ENCODE data around the gene NBPF15.
"Not testable (repeated sequence)": the region's sequence is repeated elsewhere in the genome, so short reads cannot be mapped to it uniquely, and the experiment has no call there.

Gene NBPF15

GRCh38 chr1:144461136-144461759 lies at the start of gene NBPF15:
TSS of gene NBPF15 (minus strand) at chr1:144461669. CDS start at chr1:144440003, 21,666 bp downstream.
- H3K9me2 ChIP-seq (replicated peaks; ENCODE audit: insufficient read depth, low read length); H3K36me3 ChIP-seq (replicated peaks; ENCODE audit: insufficient read depth, low read length); H3K27me3 ChIP-seq (replicated peaks; ENCODE audit: insufficient read depth, low read length); H3K9me3 ChIP-seq (replicated peaks; ENCODE audit: insufficient read depth, low read length); H4K20me1 ChIP-seq (ENCODE audit: insufficient read depth, low read length); H3F3A ChIP-seq (ENCODE audit: insufficient read depth, low read length); H3K4me1 ChIP-seq (ENCODE audit: low read length); H3K27ac ChIP-seq (ENCODE audit: low read length); H3K79me2 ChIP-seq (ENCODE audit: low read length): not testable (repeated sequence)
- H3K9ac ChIP-seq (ENCODE audit: low read length): peak within 1 kb of the TSS; percentile 35; the same call in 1 of the 2 replicates
- peak within 1 kb of the TSS; percentile 59 for H3K4me3 ChIP-seq (ENCODE audit: low read length)
- peak within 1 kb of the TSS; percentile 62; the same call in 1 of the 2 replicates for H3K4me2 ChIP-seq (ENCODE audit: low read depth, low read length)
- DNase-seq: peak; percentile 53
- H2AFZ ChIP-seq (ENCODE audit: low read length): 0 out of 2 replicates have a peak within 1 kb of the TSS, but pooled peaks have one; percentile 61

DNA sequence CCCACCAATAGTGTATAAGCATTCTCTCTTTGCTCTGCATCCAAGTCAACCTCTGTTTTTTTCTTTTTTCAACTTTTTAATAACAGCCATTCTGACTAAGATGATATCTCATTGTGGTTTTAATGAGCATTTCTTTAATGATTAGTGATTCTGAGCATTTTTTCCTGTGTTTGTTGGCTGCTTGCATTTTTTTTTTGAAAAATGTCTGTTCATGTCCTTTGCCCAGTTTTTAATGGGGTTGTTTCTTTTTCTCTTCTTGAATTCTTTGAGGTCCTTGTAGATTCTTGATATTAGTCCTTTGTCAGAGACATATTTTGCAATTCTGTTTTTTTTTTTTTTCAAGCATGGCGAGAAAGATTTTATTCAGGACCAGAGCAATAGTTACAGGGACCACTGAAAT lies 35.0 kb upstream of the NBPF15 start:
- H3K4me2 ChIP-seq (ENCODE audit: low read depth, low read length); H3K27ac ChIP-seq (ENCODE audit: low read length); H3K9me3 ChIP-seq (replicated peaks; ENCODE audit: insufficient read depth, low read length): not testable (repeated sequence)

DNA sequence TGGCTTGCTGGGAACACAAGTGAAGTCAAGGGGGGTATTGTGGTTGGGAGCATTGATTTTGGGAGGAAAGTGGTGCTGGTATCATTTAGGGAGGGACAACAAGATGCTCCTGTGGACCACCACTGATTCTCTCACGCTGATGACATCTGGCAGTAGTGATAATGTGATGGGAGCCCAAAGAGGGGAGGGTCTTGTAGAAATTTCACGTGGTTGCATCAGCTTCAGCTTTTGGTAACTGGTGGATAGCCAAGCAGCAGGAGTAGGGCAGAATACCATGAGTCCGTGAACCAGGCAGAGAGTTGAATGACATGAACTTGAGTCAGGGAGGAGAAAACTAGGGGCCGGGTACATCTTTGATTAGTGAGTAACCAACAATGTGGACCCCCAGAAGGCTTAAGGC lies 32.7 kb upstream of the NBPF15 start:
- H3K9ac ChIP-seq (ENCODE audit: low read length); H3K9me2 ChIP-seq (replicated peaks; ENCODE audit: insufficient read depth, low read length); DNase-seq; H3K4me3 ChIP-seq (ENCODE audit: low read length); H2AFZ ChIP-seq (ENCODE audit: low read length); H3K27me3 ChIP-seq (replicated peaks; ENCODE audit: insufficient read depth, low read length); H3K4me2 ChIP-seq (ENCODE audit: low read depth, low read length); H3K9me3 ChIP-seq (replicated peaks; ENCODE audit: insufficient read depth, low read length); H3K27ac ChIP-seq (ENCODE audit: low read length); H3K4me1 ChIP-seq (ENCODE audit: low read length); H3K36me3 ChIP-seq (replicated peaks; ENCODE audit: insufficient read depth, low read length); H3K79me2 ChIP-seq (ENCODE audit: low read length); H3F3A ChIP-seq (ENCODE audit: insufficient read depth, low read length); H4K20me1 ChIP-seq (ENCODE audit: insufficient read depth, low read length): not testable (repeated sequence)

More for the DNA sequence above, 35.0 kb upstream of the NBPF15 start:
- H3K4me3 ChIP-seq (ENCODE audit: low read length); H3K9ac ChIP-seq (ENCODE audit: low read length); H3K79me2 ChIP-seq (ENCODE audit: low read length); H3K27me3 ChIP-seq (replicated peaks; ENCODE audit: insufficient read depth, low read length); H4K20me1 ChIP-seq (ENCODE audit: insufficient read depth, low read length); H3F3A ChIP-seq (ENCODE audit: insufficient read depth, low read length); H3K9me2 ChIP-seq (replicated peaks; ENCODE audit: insufficient read depth, low read length); H3K4me1 ChIP-seq (ENCODE audit: low read length); H2AFZ ChIP-seq (ENCODE audit: low read length); H3K36me3 ChIP-seq (replicated peaks; ENCODE audit: insufficient read depth, low read length); DNase-seq: not testable (repeated sequence)

DNA sequence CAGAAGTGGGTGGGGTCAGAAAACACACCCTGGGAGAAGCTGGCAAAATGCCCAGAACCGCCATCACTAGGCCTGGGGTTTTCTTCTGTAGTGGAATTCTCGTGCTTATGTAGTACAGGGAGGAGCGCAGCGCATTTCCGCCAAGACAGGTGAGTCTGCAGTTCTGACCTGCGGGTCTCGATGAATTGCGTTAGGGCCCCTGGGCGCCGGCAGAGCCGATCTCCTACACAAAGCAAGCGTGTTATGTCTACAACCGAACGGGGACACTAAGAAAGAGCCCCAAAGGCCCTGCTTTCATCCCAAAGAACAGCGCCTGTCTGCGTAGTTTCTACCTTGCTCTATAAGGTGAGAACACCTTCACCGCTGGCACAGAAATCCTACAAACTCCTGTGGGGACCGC lies 28.9 kb upstream of the NBPF15 start:
- H3K9ac ChIP-seq (ENCODE audit: low read length); H4K20me1 ChIP-seq (ENCODE audit: insufficient read depth, low read length); H2AFZ ChIP-seq (ENCODE audit: low read length); H3K4me3 ChIP-seq (ENCODE audit: low read length); H3K36me3 ChIP-seq (replicated peaks; ENCODE audit: insufficient read depth, low read length); H3K9me2 ChIP-seq (replicated peaks; ENCODE audit: insufficient read depth, low read length); H3F3A ChIP-seq (ENCODE audit: insufficient read depth, low read length); H3K79me2 ChIP-seq (ENCODE audit: low read length); H3K4me2 ChIP-seq (ENCODE audit: low read depth, low read length); H3K4me1 ChIP-seq (ENCODE audit: low read length); H3K27me3 ChIP-seq (replicated peaks; ENCODE audit: insufficient read depth, low read length); H3K27ac ChIP-seq (ENCODE audit: low read length); H3K9me3 ChIP-seq (replicated peaks; ENCODE audit: insufficient read depth, low read length): not testable (repeated sequence)
- DNase-seq: peak; percentile 23

GRCh38 chr1:144487002-144487401 lies 25.5 kb upstream of the NBPF15 start:
- H3F3A ChIP-seq (ENCODE audit: insufficient read depth, low read length): not testable (repeated sequence)

GRCh38 chr1:144485048-144485993 lies 23.9 kb upstream of the NBPF15 start:
- not testable (repeated sequence) for H3K27me3 ChIP-seq (replicated peaks; ENCODE audit: insufficient read depth, low read length); H3K4me1 ChIP-seq (ENCODE audit: low read length); DNase-seq; H2AFZ ChIP-seq (ENCODE audit: low read length); H3F3A ChIP-seq (ENCODE audit: insufficient read depth, low read length); H3K4me3 ChIP-seq (ENCODE audit: low read length); H3K36me3 ChIP-seq (replicated peaks; ENCODE audit: insufficient read depth, low read length); H3K9me3 ChIP-seq (replicated peaks; ENCODE audit: insufficient read depth, low read length); H3K4me2 ChIP-seq (ENCODE audit: low read depth, low read length); H3K9me2 ChIP-seq (replicated peaks; ENCODE audit: insufficient read depth, low read length); H3K27ac ChIP-seq (ENCODE audit: low read length); H3K9ac ChIP-seq (ENCODE audit: low read length); H4K20me1 ChIP-seq (ENCODE audit: insufficient read depth, low read length); H3K79me2 ChIP-seq (ENCODE audit: low read length)

More at GRCh38 chr1:144487002-144487401, 25.5 kb upstream of the NBPF15 start:
- not testable (repeated sequence) for H3K79me2 ChIP-seq (ENCODE audit: low read length); H3K9me2 ChIP-seq (replicated peaks; ENCODE audit: insufficient read depth, low read length); H3K36me3 ChIP-seq (replicated peaks; ENCODE audit: insufficient read depth, low read length); H3K4me3 ChIP-seq (ENCODE audit: low read length); H3K4me2 ChIP-seq (ENCODE audit: low read depth, low read length); H3K9me3 ChIP-seq (replicated peaks; ENCODE audit: insufficient read depth, low read length); H3K27ac ChIP-seq (ENCODE audit: low read length); DNase-seq; H3K27me3 ChIP-seq (replicated peaks; ENCODE audit: insufficient read depth, low read length); H4K20me1 ChIP-seq (ENCODE audit: insufficient read depth, low read length); H3K4me1 ChIP-seq (ENCODE audit: low read length); H2AFZ ChIP-seq (ENCODE audit: low read length); H3K9ac ChIP-seq (ENCODE audit: low read length)

DNA sequence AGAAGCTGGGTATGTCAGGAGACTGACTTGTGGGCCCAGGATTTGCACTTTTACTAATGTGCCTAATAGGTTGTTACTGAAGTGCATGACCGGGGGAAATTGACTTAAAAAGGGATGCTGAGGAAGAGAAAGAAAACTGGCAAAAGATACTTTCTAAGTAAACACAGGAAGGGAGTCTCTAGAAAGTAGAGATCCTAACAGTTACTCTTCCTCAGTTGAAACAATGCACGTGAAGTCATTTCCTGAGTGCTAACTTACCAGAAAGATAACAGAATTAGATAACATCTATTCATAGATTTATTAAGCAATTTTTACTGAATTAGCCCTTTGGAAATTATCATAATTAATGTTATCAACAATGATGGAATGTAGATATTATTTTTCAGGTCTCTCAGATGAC lies 12.4 kb upstream of the NBPF15 start:
- not testable (repeated sequence) for H2AFZ ChIP-seq (ENCODE audit: low read length)

DNA sequence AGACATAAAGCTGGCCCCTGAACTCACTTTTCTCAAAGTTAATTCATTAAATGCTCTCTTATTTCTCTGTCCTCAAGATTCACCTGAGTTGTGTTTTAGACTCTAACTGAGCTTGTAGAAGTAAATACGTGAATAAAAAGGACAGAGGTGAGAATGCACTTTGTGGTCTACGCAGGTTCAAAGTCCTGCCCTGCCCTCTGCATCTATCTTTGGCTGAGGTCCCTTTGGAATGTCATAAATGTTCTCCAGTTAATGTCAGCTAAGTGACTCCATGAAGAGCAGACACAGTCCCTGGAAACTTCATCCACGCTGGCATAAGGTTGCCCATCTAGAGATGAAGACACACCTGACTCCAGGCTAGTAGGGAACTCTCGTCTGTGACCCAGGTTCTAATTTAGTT lies 10.0 kb upstream of the NBPF15 start:
- not testable (repeated sequence) for H3K9me3 ChIP-seq (replicated peaks; ENCODE audit: insufficient read depth, low read length); H4K20me1 ChIP-seq (ENCODE audit: insufficient read depth, low read length)

More for the DNA sequence above, 12.4 kb upstream of the NBPF15 start:
- H3K27me3 ChIP-seq (replicated peaks; ENCODE audit: insufficient read depth, low read length); H3F3A ChIP-seq (ENCODE audit: insufficient read depth, low read length); H3K9ac ChIP-seq (ENCODE audit: low read length); H3K4me3 ChIP-seq (ENCODE audit: low read length); H3K79me2 ChIP-seq (ENCODE audit: low read length); H4K20me1 ChIP-seq (ENCODE audit: insufficient read depth, low read length); H3K4me2 ChIP-seq (ENCODE audit: low read depth, low read length); H3K27ac ChIP-seq (ENCODE audit: low read length); H3K9me3 ChIP-seq (replicated peaks; ENCODE audit: insufficient read depth, low read length); H3K4me1 ChIP-seq (ENCODE audit: low read length); H3K36me3 ChIP-seq (replicated peaks; ENCODE audit: insufficient read depth, low read length); DNase-seq; H3K9me2 ChIP-seq (replicated peaks; ENCODE audit: insufficient read depth, low read length): not testable (repeated sequence)

More for the DNA sequence above, 10.0 kb upstream of the NBPF15 start:
- not testable (repeated sequence) for H3F3A ChIP-seq (ENCODE audit: insufficient read depth, low read length); DNase-seq; H3K4me1 ChIP-seq (ENCODE audit: low read length); H3K9me2 ChIP-seq (replicated peaks; ENCODE audit: insufficient read depth, low read length); H3K79me2 ChIP-seq (ENCODE audit: low read length); H3K27me3 ChIP-seq (replicated peaks; ENCODE audit: insufficient read depth, low read length); H2AFZ ChIP-seq (ENCODE audit: low read length); H3K9ac ChIP-seq (ENCODE audit: low read length); H3K4me3 ChIP-seq (ENCODE audit: low read length); H3K36me3 ChIP-seq (replicated peaks; ENCODE audit: insufficient read depth, low read length); H3K27ac ChIP-seq (ENCODE audit: low read length); H3K4me2 ChIP-seq (ENCODE audit: low read depth, low read length)

Measured in MM.1S (cell line).